Ishikawa (cell line): ENCODE measurements around the gene GPD1L.

Experiments
- TF ChIP-seq, protein P1 (sequence below): IDR thresholded peaks from 2 replicates; pipeline ENCODE4 v1.6.1; 2012
- TF ChIP-seq, protein P2 (sequence below): IDR thresholded peaks from 2 replicates; pipeline ENCODE4 v1.6.1; 2012

DNA sequence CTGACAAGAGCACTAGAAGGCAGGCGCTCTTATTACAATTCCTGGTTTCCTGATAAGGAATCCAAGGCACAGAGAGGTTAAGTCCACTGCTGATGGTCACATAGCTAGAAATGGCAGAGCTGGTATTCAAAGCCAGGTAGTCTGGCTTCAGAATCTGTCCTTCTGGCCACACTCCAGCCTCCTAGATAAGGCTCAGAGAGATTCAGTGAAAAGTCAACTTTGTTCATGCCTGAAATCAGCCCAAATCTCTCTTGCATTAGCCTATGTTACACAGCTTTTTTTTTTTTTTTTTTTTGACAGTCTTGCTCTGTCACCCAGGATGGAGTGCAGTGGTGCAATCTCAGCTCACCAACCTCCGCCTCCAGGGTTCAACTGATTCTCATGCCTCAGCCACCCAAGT lies 110.9 kb downstream of the GPD1L start:
- TF ChIP-seq, protein P1, sequence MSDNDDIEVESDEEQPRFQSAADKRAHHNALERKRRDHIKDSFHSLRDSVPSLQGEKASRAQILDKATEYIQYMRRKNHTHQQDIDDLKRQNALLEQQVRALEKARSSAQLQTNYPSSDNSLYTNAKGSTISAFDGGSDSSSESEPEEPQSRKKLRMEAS = no peak
- TF ChIP-seq, protein P2, sequence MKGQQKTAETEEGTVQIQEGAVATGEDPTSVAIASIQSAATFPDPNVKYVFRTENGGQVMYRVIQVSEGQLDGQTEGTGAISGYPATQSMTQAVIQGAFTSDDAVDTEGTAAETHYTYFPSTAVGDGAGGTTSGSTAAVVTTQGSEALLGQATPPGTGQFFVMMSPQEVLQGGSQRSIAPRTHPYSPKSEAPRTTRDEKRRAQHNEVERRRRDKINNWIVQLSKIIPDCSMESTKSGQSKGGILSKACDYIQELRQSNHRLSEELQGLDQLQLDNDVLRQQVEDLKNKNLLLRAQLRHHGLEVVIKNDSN = no peak
